T47D (cell line): ENCODE measurements around the gene PRRT1B.

ENCODE experiments used
- DNase-seq, 2 experiments: peaks; one replicate each; pipeline versions ENCODE4 v3.0.0 to v3.0.0-alpha.2; 2011 to 2012; ENCODE audit warnings: low read depth in 1 of 2, low spot score in 1 of 2
- JUND ChIP-seq: IDR thresholded peaks from 2 replicates; pipeline ENCODE4 v1.6.1; 2012; ENCODE audit warnings: low read depth
- in situ Hi-C: cut with HindIII; loops from 2 replicates; pipeline ENCODE4 v1.10.0; 2016; ENCODE audit warnings: low sequenced_read_pairs, low pct_unique_long_range_greater_than_20kb

Gene PRRT1B

DNA sequence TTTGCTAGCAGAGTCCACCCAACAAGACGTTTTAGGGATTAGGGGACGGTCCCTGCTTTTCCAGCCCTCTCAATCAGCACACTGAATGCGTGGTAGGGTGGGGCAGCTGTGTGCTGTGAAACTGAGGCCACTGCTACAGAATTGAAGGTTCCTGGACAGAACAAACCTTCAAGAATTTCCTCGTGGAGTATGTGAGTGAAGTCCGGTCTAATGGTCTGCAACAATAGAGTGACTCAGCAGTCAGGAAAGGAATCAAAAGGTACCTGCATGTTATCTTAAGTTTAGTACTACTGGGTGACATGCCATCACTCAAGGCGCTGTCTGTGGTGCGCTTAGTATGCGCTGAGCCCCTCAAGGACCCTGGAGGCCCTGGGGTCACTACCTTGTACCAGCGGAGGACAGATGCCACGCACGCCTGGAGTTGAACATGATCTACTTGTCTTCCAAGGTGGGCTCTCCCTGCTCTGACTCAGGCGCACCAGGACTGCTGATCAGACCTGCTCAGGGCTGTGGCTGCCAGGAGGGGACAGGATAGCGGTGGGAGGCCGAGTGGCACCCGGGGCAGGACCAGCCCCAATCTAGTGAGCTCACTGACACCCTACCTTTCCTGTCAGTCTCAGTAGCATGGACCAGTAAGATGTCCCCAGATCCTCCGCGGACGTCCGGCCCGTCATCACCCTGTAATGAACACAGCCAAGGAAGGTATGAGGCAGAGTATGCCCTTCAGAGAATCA is 50.5 kb downstream of the PRRT1B start:
- TF ChIP-seq JUND: no peak
- in situ Hi-C loops: no loop called here
- no peak for DNase-seq

DNA sequence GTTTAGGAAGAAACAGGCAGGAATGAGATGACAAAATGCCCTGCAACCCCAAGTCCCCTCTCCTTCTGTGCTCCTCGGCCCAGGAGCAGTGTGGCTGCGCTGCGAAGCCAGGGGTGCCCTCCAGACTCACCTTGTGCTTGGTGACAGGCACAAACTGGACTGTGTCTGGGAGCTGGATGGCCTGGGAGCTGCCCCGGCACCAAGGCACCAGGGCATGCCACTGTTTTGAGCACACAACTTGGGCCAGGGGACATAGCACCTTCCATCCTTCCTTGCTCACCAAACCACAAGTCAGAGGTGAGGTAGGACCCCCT is 51.1 kb downstream of the PRRT1B start:
- in situ Hi-C loops: no loop called here
- no peak for DNase-seq
- no peak for TF ChIP-seq JUND

DNA sequence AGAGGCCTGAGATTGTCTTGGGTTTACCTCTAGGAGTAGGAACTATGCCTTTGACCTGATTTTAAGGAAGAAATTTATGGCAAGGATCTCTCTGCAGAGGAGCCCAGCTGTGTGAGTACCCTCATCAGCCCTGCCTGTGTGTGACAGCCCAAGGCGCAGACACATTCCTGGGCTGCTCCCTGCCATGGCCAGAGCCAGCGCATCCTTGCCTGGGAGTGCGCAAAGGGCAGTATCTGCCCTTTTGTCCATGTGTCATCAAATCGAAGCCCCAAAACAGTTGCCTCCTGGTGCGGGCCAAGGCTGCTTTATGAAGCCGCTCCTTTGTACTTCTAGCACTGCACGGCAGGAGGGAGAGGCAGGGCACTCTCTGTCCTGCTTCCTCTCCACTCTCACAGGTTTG is 51.9 kb downstream of the PRRT1B start:
- TF ChIP-seq JUND: no peak
- DNase-seq: no peak
- in situ Hi-C loops: no loop called here

DNA sequence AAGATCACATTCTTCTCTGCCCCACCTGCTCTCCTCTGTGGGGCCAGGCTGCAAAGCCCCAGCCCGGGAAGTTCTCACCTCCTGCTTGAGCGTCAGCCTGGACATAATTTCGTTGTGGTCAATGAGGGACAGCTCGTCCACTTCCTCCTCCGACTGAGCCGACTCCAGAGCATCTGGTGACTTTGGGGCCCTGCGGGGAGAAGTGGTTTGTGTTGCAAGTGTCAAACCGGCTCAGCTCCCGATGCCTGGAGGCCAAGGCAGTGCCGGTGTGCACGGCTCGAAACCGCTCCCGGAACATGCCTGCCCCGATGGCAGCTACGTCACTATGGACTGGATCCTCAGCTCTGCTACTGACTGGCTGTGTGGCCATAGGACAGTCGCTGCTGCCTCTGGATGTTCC is 52.8 kb downstream of the PRRT1B start:
- TF ChIP-seq JUND: no peak
- no peak for DNase-seq
- in situ Hi-C loops: no loop called here

DNA sequence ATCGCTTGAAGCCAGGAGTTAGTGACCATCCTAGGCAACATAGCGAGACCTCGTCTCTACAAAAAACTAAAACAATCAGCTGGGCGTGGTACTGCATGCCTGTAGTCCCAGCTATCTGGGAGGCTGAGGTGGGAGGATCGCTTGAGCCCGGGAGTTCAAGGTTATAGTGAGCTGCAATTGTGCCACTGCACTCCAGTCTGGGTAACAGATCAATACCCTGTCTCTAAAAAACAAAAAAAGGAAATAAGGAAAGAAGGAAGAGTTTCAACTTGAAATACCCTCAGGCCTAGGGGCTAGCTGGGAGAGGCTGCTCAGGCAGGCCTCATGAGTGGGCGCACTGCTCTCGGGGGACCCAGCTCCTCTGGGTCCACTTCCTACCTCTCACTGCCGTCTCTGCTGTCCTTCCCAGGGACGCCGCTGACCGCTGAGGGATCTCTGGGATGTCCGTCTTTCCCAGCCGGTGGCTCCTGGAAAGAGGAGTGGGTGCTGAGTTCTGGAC is 56.4 kb downstream of the PRRT1B start:
- DNase-seq: no peak
- TF ChIP-seq JUND: no peak
- in situ Hi-C loops: no loop called here

DNA sequence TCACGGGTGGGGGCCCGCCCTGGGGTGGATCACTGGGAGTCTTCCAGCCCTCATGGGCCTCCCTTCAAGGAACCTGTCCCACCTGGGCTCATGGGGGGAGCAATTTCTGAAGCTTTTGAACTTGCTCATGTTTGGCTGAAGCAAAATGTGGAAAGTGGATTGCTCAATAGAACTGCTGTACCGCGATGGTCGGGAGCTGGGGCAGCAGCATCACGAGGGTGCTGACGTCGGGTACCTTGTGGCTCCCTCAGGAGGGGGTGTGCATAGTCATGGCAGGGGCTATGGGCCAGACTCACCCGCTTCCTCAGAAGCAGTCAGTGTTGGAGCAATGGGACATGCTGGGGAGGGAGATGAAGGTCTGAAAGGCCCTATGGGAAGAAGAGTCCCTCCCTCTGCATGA is 57.9 kb downstream of the PRRT1B start:
- TF ChIP-seq JUND: no peak
- in situ Hi-C loops: no loop called here
- no peak for DNase-seq

DNA sequence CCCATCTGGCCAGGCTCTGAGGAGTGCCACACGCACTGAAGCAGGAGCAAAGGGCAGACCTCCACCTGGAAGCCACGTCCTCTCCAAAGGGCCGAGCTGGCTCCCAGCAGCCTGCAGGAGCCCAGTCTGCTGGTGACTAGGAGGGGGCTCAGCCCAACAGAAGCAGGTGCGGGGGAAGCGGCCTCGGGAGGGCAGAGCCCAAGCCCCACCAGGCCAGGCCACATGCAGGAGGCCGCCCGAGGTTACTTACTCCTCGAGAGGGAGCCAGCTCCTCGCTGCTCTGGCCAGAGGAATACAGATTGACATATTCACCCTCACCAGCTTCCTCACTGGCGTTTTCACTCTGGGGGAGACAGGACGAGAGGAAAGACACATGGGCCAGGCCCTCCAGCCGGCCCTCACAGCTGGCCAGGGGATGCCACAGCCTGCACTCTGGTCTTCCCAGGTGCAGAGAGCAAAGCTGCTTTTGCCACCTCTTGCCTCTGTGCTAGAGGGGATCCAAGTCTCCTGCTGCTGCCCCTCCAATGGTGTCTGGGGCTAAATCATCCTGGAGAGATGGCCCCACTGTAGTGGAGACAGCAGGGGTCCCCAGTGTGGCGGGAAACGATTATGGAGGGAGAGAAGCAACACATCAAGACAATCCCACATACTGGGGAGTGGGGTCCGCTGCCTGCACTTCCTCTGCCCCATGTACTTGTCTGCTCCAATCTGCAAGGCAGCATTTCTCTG is 58.6 kb downstream of the PRRT1B start:
- in situ Hi-C loops: no loop called here

DNA sequence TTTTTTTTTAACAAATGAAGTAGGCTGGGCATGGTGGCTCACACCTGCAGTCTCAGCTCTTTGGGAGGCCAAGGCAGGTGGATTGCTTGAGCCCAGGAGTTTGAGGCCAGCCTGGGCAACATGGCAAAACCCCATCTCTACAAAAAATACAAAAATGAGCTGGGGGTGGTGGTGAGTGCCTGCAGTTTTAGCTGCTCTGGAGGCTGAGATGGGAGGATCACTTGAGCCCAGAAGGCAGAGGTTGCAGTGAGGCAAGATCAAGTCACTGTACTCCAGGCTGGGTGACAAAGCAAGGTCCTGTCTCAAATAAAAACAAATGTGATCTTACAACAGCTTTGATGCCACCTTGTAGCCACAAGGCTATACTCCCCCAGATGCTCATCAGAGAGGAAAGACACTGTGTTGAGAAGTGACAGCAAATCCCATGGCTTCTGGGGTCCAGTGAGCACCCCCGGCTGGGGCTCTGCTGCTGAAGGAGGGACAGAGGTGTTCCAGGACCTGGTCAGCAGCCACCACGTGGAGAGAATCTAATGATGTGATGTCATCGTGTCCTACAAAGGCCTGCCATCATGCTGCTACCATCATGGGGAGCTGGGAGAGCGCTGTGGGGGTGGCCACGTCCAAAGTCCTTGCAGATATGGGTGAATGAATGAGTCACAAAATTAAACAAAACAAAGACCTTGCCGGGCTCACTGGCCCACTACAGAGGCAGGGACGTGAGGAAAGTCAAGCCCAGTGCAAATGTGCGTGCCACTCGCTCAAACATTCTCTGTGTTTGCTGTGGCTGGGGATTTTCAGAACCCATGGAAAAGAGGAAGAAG is 60.7 kb downstream of the PRRT1B start:
- TF ChIP-seq JUND: no peak

More for the DNA sequence above, 58.6 kb downstream of the PRRT1B start:
- TF ChIP-seq JUND: no peak
- no peak for DNase-seq

DNA sequence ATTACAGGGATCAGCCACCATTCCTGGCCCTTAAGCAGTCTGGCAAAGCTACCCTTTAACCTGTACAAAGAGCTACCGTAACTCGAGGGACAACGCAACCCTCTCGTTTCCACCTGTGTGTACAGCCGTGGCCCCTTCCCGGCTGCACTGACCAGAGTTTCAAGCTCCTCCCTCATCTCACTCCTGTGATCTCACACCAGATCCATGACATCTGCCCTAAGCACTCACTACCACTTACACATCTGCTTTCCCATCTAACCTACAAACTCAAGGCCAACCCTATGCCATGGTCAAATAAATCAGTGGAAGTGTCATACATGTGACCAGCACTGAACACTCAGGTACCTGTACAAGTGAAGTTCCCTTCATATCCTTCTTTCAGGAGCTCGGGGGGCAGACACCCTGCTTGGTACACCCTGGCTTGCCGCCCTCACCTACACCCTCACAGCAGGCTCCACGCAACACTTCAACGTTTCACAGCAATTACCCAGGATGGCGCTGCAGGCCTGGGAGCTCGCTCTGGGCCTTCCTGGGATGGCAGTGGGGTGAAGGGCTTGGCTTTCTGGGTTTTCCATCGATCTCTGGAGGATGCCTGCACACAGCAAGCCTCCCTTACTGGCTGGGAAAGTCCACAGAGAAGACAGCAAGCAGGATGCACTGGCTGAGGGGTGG is 61.7 kb downstream of the PRRT1B start:
- in situ Hi-C loops: no loop called here
- no peak for TF ChIP-seq JUND
- DNase-seq: no peak

More for the DNA sequence above, 60.7 kb downstream of the PRRT1B start:
- no peak for DNase-seq
- in situ Hi-C loops: no loop called here

DNA sequence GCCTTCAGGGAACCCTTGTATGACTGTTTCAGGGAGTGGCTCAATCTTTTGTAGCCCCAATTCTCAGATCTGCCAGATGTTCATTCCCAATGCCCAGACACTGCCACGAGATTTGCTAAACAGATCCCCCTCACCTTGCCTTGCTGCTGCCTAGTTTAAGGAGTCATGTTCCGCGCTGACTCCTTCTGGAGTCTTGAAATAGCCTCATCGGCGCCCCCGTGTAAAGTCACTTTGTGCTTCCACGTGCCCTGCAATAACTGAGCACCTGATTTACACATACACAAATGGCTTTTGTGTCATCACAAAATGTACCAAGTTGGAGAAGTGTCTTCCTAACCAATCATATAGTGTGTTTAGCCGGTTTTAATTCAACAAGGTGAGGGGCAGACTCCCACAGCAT is 62.3 kb downstream of the PRRT1B start:
- in situ Hi-C loops: no loop called here
- TF ChIP-seq JUND: no peak
- no peak for DNase-seq

DNA sequence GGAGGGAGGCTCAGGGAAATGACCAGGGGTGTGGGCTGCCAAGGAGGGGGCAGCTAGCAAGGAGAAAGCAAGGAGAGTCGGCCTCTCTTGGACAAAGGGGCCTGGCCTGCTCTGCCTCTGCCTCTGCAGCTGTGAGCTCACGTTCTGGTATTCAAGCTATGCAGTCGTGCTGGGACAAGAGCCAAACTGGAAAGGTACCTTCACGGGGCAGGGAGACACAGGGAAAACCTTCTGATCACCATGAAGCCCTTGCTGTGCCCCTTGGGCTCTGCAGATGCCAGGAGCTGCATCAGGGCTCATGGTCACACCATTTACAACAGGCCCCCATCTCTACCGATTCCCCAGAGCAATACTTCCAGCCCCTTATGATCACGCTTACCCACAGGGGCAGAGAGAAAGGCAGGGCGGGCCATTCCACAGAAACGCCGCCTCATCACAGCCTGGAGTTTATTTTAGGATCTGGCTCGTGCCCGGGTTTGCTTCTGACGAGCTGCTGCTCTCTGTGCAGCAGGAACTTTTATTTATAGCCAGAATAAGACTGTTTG is 63.2 kb downstream of the PRRT1B start:
- peak; percentile 94 to 96 for DNase-seq
- TF ChIP-seq JUND: no peak
- in situ Hi-C loops: no loop called here
